ENCODE measurements around the gene DDHD1. TPM values are rescaled to one million over a fixed set of nuclear protein-coding genes. Genes with fewer than 3 reads are reported as not detected.

DDHD1 gene
- total RNA-seq, 4 donors from 2014 or later: 9.7 to 19.4 (median 14.6) TPM

DNA sequence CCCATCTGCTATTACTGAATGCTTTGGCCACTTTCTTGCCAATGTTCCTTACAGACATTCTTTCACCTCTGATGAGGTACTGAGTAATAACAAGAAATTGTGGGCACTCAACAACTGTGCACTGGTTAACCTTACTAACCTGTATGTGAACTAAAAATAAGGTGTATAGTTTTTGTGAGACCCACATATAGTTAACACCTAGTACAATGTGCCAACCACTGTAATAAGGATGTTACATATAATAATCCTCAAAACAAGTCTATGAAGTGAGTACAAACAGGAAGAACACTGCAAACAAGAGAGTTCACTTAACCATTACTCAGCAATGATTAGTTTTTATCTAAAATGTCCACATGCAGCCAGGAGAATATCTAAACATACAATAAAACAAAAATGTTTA, 4.5 kb downstream of the DDHD1 start:
- no peak for DNase-seq (ENCODE audit: low spot score in 2 of 2)
- intact Hi-C loops (cut with DNase I; ENCODE audit: low total_unique reads): no loop called here
- H3K4me3 ChIP-seq (ENCODE audit: low read depth, poor library complexity, severe bottlenecking): no peak overlapping the region
- TF ChIP-seq, protein P1, sequence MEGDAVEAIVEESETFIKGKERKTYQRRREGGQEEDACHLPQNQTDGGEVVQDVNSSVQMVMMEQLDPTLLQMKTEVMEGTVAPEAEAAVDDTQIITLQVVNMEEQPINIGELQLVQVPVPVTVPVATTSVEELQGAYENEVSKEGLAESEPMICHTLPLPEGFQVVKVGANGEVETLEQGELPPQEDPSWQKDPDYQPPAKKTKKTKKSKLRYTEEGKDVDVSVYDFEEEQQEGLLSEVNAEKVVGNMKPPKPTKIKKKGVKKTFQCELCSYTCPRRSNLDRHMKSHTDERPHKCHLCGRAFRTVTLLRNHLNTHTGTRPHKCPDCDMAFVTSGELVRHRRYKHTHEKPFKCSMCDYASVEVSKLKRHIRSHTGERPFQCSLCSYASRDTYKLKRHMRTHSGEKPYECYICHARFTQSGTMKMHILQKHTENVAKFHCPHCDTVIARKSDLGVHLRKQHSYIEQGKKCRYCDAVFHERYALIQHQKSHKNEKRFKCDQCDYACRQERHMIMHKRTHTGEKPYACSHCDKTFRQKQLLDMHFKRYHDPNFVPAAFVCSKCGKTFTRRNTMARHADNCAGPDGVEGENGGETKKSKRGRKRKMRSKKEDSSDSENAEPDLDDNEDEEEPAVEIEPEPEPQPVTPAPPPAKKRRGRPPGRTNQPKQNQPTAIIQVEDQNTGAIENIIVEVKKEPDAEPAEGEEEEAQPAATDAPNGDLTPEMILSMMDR (IDR thresholded peaks at IDR 0.05): no peak
- no peak for TF ChIP-seq POLR2A (IDR thresholded peaks at IDR 0.05)

DNA sequence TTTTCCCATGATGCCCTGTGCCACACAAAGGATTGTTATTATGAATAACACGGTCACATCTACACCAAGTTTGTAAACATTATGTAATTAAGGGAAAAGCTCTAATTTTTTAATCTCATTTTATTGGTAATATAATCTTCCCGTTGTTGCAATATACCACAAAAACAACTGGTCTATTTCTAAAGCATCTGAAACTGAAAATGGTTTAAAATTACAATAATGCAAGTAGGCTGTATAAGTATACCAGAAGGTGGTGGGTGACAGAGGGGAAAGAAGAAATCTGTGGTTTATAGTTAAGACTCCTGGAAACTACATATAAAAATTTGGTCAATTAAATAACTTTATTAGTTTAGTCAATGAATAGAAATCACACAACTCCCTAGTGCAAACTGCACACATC, 5.2 kb downstream of the DDHD1 start:
- TF ChIP-seq POLR2A (IDR thresholded peaks at IDR 0.05): no peak
- TF ChIP-seq, protein P1 (IDR thresholded peaks at IDR 0.05): no peak
- WGBS, 2 donors: 89% methylated on average over 2 of the region's 2 CpGs
- intact Hi-C loops (cut with DNase I; ENCODE audit: low total_unique reads): no loop called here
- no peak for DNase-seq (ENCODE audit: low spot score in 2 of 2)
- H3K4me3 ChIP-seq (ENCODE audit: low read depth, poor library complexity, severe bottlenecking): no peak overlapping the region

DNA sequence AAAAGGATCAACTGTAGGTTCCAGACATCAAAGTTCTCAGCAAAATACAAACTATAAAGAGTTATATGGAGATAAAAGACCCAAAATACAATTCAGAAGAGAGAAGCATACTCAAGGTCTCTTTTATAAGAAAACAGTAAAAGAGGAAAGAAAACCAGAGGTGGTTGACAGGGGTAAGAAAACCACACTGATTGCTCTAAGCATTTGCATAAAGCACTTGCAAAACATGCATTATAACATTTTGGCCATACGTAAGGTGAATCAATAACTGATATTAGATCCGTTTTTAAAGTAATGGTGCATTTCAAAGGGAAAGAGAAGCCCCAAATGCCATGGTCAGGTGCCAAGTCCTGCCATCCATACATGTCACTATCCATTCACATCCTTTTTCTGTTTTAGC, 5.9 kb downstream of the DDHD1 start:
- TF ChIP-seq POLR2A (IDR thresholded peaks at IDR 0.05): no peak
- TF ChIP-seq, protein P1 (IDR thresholded peaks at IDR 0.05): no peak
- DNase-seq (ENCODE audit: low spot score in 2 of 2): no peak
- no peak overlapping the region for H3K4me3 ChIP-seq (ENCODE audit: low read depth, poor library complexity, severe bottlenecking)
- intact Hi-C loops (cut with DNase I; ENCODE audit: low total_unique reads): no loop called here
- 84 to 93% methylated on average over 2 of the region's 2 CpGs for WGBS, 2 donors

DNA sequence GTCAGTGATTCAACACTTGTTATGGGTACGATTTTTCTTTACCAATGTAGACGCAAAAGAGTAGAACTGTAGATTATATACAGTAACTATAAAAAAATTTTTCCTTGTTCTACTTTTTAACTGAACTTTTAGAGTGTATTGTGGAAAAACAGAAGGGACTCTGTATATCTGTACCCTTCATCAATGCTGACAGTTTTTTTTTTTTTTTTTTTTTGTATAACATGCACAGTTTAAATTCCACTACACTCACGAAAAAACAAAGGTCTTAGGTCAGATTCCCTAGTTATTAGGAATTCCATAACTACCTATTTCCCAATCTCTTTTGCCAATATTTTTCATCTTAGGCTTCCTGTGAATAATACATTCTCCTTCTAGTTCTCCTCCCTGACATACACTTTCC, 6.4 kb downstream of the DDHD1 start:
- intact Hi-C loops (cut with DNase I; ENCODE audit: low total_unique reads): no loop called here
- DNase-seq (ENCODE audit: low spot score in 2 of 2): no peak
- no peak overlapping the region for H3K4me3 ChIP-seq (ENCODE audit: low read depth, poor library complexity, severe bottlenecking)
- WGBS, 2 donors: 80 to 81% methylated on average over 3 of the region's 3 CpGs
- TF ChIP-seq, protein P1 (IDR thresholded peaks at IDR 0.05): no peak
- no peak for TF ChIP-seq POLR2A (IDR thresholded peaks at IDR 0.05)

DNA sequence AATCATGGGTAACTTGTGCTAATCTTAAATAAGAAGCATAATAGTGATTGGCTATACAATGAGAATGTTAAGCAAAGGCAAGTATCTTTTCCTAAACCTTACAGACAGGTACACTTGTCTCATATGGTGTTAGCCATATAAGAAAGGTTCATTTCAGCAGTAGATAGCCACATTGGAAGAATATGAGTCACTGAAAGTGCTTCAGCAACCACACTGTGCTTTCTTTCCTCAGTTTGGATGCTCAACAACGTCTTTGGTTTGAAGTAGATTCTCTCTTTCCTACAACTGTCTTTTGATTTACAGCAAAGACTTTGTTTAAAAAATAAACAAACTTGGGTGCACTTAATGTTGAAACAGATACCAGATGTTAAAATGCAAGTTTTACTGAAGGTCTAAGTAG, 8.9 kb downstream of the DDHD1 start:
- no peak for DNase-seq (ENCODE audit: low spot score in 2 of 2)
- WGBS, 2 donors: 59 to 88% methylated on average over 1 of the region's 1 CpG
- TF ChIP-seq, protein P1 (IDR thresholded peaks at IDR 0.05): no peak
- no peak for TF ChIP-seq POLR2A (IDR thresholded peaks at IDR 0.05)
- H3K4me3 ChIP-seq (ENCODE audit: low read depth, poor library complexity, severe bottlenecking): no peak overlapping the region
- intact Hi-C loops (cut with DNase I; ENCODE audit: low total_unique reads): no loop called here

DNA sequence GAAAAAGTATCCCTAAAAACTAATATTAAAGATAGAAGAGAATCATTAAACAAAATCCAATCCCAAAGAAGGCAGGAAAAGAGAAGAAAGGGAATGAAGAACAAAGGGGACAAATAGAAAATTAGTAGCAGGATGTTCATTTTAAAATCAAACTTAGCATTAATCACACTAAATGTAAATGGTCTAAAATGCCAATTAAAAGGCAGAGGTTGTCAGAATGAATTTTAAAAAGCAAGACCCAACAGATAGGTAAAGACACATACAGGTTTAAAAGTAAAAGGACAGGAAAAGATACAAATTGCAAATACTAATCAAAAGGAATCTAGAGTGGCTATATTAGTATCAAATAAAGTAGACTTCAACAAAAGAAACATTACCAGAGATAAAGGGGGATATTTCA, 12.5 kb downstream of the DDHD1 start:
- intact Hi-C loops (cut with DNase I; ENCODE audit: low total_unique reads): no loop called here
- TF ChIP-seq, protein P1 (IDR thresholded peaks at IDR 0.05): no peak
- TF ChIP-seq POLR2A (IDR thresholded peaks at IDR 0.05): no peak
- DNase-seq (ENCODE audit: low spot score in 2 of 2): no peak
- no peak overlapping the region for H3K4me3 ChIP-seq (ENCODE audit: low read depth, poor library complexity, severe bottlenecking)

All from lower leg skin (tissue), 4 donors.